ENCODE results near the gene KDM4F.

DNA sequence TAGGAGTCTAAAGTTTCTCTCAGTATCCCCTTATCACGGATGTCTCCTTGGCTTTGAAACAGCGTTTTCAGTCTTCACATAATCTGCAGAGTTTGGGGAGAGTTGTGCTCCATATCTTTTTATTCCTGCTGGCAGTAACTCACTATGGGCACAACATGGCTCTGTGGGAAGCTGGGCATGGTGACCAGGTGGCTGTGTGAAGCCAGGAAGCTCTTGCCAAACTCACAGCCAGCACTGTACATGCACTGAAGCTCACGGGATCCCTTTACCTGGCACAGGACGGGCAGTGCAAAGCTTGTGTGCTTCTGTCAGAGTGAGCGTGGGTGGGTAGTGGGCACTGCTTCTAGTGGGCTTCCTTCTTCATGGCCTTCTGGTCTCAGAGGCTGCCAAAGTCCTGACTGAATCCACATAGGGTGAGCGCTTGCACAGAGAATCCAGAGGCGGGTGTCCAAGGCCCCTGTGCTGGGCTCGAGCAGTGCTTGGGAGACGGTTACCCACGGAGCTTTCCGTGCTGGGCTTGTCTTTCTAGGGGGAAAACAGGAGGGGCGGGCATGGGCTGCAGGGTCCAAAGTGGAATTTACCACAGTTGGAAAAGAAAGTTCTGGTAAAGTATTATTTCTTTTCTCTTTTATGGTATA, 34.9 kb upstream of the KDM4F start:
- TF ChIP-seq, protein P1, sequence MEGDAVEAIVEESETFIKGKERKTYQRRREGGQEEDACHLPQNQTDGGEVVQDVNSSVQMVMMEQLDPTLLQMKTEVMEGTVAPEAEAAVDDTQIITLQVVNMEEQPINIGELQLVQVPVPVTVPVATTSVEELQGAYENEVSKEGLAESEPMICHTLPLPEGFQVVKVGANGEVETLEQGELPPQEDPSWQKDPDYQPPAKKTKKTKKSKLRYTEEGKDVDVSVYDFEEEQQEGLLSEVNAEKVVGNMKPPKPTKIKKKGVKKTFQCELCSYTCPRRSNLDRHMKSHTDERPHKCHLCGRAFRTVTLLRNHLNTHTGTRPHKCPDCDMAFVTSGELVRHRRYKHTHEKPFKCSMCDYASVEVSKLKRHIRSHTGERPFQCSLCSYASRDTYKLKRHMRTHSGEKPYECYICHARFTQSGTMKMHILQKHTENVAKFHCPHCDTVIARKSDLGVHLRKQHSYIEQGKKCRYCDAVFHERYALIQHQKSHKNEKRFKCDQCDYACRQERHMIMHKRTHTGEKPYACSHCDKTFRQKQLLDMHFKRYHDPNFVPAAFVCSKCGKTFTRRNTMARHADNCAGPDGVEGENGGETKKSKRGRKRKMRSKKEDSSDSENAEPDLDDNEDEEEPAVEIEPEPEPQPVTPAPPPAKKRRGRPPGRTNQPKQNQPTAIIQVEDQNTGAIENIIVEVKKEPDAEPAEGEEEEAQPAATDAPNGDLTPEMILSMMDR (IDR thresholded peaks at IDR 0.05 in 2 of 3, conservative IDR thresholded peaks at IDR 0.05 in 1 of 3; ENCODE audit: borderline replicate concordance in 1 of 3, insufficient read depth in 1 of 3, low read depth in 2 of 3, low read length in 2 of 3), result no peak
- TF ChIP-seq EZH2phosphoT487 (IDR thresholded peaks at IDR 0.05; ENCODE audit: borderline replicate concordance) (no peak), POLR2A (IDR thresholded peaks at IDR 0.05; ENCODE audit: borderline replicate concordance, extremely low read depth, insufficient read depth, insufficient read length) (no peak)

All from HCT116 (cell line).